NCI-H345 treated with DMSO at 0.1 percent for 48 hours (cell line): ENCODE measurements around the gene ETV7.
"Not testable (repeated sequence)": the region's sequence is repeated elsewhere in the genome, so short reads cannot be mapped to it uniquely, and the experiment has no call there.

ENCODE experiments used
- DNase-seq: peaks from one replicate; lab custom pipeline; 2025; ENCODE audit not compliant: unreplicated experiment; lab: John Stamatoyannopoulos, UW

Gene ETV7

DNA sequence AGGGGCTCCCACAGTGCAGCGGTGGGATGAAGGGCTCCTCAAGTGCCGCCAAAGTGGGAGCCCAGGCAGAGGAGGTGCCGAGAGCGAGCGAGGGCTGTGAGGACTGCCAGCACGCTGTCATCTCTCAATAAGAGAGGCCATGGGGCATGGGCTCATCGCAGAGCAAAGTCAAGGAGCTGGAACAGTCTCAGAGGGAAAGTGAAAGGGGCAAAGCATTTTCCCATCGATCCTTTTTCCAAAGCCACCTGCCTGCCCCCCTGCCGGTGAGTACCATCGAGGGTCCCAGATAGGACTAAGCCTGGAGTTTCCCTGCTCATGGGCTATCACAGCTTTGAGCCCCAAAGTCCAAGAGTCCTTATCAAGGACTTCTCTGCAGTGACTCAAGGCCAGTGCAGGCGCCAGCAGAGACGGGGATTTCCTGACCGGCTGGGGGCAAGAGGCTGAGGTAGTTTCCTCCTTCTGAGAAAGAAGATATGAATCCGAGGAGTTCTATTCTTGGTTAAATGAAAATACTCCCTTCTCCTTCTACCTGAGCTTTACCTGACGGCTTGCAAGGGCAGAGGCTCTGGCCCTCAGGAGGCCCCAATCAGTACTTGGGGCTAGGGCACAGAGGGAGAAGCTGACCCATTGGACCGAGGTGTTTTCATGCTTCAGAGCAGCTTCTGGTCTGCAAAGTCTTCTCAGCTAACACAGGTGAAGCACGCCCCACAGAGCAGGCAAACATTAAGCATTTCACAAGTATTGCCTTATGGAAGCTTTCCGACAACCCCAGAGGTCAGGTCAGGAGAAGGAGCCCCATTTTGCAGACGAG lies 22.6 kb downstream of the ETV7 start:
- no peak for DNase-seq

DNA sequence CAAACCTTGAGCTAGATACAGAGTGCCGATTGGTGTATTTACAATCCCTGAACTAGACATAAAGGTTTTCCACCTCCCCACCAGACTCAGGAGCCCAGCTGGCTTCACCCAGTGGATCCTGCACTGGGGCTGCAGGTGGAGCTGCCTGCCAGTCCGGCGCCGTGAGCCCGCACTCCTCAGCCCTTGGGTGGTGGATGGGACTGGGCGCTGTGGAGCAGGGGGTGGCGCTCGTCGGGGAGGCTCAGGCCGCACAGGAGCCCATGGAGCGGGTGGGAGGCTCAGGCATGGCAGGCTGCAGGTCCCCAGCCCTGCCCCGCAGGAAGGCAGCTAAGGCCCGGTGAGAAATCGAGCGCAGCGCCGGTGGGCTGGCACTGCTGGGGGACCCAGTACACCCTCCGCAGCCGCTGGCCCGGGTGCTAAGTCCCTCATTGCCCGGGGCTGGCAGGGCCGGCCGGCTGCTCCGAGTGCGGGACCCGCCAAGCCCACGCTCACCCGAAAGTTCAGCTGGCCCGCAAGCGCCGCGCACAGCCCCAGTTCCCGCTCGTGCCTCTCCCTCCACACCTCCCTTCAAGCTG lies 23.3 kb downstream of the ETV7 start:
- not testable (repeated sequence) for DNase-seq

DNA sequence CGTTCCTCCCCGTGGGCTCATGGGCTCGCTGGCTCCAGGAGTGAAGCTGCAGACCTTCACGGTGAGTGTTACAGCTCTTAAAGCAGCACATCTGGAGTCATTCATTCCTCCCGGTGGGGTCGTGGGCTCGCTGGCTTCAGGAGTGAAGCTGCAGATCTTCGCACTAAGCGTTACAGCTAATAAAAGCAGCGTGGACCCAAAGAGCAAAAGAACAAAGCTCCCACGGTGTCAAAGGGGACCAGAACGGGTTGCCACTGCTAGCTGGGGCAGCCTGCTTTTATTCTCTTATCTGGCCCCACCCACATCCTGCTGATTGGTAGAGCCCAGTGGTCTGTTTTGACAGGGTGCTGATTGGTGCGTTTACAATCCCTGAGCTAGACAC lies 24.1 kb downstream of the ETV7 start:
- DNase-seq, result not testable (repeated sequence)

DNA sequence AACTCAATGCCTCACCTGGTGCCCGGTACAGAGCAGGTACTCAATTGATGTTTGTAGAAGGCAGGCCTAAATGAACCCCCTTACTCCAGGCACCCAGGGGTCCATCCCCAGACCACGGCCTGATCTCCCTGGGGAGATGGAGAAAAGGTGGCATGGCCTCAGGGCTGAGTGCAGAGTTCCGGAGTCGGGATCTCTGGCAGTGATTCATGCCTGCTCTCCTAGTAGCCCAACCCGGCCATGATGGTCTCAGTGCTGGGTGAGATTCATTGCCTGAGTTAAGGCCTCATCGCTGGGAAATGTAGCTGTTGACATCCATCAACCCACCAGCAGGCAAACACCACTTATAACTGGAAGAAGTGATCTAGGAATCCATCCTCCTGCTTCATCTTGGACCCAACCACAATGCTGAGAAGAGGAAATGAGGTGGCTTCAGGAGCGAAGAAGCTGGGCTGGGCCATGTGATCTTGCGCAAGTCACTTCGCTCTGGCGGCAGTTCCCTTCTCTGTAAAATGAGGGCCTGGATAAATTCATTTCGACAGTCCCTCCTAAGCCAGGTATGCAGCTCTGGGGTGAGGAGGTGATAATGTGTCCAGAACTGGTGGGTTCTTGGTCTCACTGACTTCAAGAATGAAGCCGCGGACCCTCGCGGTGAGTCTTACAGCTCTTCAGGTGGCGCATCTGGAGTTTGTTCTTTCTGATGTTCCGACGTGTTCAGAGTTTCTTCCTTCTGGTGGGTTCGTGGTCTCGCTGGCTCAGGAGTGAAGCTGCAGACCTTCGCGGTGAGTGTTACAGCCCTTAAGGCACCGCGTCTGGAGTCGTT lies 24.7 kb downstream of the ETV7 start:
- DNase-seq, result no peak

DNA sequence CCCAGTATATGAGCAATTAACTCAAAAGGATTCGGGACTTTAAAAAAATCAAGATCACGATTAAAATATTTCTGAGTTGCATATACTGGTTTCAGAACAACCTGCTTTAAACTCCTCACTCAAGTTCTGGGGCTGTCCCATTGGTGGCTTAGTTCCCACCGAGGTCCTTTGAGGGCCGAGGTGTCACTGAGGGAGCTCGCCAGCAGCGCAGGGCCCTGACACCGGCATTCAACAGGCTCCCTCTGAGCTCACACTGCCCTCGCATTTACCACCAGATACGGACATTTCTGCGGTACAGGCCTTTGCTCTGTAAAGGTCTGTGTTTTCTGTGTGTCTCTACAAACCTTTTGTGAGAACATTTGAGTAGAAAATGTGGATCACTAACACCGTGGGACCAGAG lies 26.4 kb downstream of the ETV7 start:
- no peak for DNase-seq

DNA sequence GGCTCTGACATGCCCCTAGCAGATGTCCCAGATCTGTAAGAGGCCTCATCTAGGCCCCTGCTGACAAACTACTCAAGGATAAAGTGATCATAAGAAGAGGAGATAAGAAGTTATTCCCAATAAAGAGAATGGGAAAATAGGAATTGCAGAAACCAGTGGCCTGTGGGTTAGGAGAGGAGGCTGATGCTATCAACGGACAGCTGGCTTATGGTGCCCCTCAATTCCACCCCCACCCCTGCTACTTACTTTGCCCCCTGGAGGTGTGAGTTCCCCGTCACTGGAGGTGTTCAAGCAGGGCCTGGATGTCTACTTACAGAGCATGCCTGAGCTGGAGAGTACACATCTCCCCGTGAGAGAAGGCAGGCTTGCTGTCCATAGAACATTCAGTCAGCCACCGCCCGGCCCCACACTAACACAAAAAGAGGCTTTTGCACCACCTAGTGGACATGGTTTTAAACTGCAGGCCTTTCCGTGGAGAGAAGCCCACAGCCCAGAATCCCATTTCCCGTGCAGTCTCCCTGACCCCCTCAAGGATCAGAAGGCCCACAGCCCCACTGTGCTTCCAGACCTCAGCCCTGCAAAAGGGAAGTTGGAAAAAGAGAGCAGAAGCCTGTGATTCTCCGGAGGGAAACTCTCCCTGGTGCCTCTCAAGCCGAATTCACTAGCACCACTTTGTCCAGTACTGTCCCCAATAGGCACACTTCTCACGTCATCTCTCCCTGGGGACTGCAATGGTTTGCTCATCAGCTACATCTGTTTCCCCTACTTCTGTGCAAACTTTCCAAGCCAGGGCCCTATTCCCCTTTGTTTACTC lies 27.0 kb downstream of the ETV7 start:
- peak; percentile 59 for DNase-seq

DNA sequence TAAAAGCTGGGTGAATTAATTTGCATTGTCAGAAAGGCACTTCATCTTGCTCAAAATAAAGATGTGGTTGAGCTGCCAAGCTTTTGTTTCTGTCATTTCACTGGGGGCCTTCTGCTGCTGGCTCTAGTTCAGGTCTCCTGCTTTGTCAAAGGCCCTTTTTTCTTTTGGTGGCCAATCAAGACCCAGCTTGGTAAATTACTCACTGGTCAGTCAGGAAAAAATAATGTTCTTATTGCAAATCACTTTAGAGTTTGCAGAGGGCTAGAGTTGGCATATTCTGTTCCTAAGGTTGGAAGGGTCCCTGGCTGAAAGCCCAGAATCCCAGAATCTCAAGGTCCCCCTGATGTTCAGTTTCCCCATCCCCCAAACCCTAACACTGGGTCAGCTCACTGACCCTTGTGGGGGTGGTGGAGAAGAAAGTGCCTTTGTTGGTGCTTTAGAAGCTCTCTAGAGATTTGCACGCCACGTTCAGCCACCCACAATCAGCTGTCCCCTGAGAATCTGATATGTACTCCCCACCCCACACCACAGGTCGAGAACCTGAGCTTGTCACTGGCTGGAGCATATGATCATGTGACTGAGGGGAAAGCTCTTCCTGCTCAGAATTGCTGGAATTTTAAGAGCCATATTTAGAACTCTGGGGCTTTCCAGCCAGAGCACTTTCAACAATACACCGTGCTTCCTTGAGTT lies 29.1 kb downstream of the ETV7 start:
- no peak for DNase-seq

DNA sequence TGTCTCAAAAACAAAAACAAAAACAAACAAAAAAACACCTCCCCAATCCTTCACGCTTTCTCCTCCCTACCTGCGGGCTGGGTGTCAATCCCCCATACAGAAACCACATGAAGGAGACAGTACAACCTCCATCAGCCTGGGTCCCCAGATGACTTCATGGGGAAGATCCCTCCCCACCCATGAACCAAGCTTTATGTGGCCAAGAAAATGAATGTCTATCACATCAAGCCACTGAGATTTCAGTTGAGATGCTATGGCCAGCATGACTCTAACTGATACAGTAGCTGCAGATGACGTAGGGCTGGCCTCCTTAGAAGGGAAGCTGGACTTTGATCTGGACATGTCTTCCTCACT lies 29.6 kb downstream of the ETV7 start:
- DNase-seq, result no peak

DNA sequence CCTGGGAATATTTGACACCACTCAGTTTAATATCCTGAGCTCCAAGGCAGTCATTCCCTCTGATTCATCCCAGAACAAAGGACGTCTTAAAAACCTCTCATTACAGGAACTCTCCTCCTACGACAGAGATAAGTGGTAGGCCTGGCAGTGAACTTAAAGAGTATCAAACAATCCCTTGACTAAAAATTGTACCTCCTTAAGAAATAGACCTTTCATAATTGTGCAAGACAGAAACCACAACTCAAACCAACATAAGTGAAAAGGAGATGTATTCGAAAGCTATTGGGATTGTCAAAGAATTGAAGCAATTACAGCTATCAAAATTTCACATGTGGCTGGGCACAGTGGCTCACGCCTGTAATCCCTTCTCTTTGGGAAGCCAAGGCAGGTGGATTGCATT lies 31.6 kb downstream of the ETV7 start:
- no peak for DNase-seq

DNA sequence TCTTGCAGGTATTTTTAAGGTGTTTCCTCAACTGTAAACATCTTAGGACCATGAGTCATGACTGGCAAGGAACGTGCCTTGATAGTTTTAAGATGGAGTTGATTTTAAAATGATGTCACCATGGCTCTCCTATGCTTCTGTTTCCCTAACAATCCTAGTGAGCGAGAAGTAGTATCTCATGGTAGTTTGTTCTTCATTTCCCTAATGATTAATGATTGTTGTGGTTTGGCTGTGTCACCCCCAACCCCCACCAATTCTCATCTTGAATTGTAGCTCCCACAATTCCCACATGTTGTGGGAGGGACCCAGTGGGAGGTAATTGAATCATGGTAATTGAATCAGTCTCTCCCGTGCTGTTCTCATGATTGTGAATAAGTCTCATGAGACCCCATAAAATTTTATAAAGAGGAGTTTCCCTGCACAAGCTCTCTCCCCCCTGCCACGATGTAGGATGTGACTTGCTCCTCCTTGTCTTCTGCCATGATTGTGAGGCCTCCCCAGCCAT lies 34.0 kb downstream of the ETV7 start:
- no peak for DNase-seq

DNA sequence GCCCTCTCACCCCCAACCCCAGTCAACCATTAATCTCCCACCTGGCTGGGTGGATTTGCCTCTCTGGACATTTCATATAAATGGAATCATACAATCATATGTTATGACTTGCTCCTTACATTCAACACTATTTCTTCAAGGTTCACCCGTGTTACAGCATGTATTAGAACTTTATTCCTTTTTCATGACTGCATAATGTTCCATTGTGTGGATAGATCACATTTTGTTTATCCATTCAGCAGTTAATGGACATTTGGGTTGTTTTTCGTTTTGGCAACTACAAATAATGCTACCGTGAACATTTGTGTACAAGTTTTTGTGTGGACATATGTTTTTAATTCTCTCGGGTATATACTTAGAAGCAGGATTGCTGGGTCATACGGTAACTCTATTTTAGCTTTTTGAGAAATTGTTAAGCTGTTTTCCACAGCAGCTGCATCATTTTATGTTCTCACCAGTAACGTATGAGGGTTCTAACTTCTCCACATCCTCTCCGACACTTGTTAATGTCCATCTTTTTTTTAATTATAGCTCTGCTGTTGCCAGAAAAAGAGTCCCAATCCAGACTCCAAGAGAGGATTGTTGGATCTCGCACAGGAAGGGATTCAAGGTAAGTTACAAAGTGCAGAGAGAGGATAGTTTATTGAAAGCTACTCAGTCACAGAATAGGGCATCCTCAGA lies 34.9 kb downstream of the ETV7 start:
- DNase-seq, result no peak

DNA sequence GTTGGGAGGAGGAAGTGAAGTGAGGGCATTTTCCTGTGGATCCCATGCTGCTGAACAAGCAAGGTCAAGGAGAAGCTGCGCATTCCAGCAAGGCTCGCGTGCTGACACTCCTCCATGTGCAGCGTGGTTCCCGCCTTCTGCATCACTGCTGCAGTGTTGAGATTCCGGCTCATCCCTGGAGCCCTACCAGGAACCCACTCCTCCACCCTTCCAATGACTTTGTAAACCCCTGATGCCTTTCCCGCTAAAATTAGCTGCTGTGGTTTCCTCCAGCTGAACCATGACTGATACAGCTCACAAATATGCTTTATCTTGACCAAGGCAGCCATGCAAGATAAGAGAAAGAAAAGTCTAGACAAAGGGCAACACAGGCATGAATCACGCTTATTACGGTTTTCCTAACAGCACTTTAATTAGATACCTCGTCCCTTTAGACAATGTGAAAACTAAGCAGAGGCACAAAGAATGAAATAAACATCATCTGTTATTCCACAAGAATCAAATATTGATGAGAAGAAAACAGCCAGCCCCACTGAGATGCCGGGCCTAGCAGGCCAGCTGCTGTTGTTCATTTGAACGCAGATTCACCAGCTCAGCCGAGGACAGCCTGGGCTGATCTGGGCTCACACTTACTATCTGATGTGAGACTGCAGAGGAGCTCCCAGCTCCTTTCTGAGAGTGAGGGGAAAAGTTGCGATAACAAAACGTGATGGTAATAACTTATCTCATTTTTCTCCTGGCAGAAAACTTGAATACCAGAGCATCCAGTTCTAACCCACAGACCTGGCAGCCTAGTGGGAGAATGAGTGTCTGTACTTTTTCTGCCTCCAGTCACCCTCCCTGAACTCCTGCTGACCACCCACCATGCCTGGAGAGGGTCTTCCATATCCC lies 36.5 kb downstream of the ETV7 start:
- DNase-seq, result no peak

DNA sequence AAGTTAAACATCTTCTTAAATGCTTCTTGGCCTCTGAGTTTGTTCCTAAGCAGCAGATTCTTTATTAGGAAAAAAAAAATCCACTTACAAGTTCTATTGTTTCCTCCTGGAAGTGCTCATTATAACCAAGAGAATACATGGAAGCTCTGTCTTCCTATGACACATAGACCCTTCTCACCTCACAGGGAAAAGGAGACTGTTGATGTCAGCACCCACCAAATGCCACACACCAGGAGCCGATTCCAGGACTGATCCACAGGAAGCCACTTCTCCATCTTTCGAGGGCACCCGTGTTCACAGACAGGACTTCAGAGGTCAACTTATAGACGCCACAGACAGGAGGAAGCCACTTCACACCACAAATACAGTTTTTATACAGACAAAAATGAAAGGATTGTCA lies 37.4 kb downstream of the ETV7 start:
- DNase-seq, result no peak

DNA sequence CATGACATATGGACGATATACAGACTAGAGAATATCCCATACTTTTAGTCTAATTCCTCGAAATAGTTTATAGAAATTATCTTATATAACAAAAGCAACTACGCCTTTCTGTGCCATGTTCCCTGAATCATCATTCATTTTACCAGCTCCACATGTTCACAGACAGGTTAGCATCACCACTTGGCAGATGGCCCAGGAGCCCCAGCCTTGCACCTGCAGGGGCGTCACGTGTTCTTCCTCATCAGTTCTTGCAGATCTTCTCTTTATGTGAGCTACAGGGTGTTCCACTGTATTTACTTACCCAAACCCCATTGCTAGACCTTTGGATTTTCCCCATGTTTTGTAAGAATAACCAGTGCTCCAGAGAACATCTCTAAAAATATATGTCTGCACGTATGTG lies 38.2 kb downstream of the ETV7 start:
- peak; percentile 89 for DNase-seq

DNA sequence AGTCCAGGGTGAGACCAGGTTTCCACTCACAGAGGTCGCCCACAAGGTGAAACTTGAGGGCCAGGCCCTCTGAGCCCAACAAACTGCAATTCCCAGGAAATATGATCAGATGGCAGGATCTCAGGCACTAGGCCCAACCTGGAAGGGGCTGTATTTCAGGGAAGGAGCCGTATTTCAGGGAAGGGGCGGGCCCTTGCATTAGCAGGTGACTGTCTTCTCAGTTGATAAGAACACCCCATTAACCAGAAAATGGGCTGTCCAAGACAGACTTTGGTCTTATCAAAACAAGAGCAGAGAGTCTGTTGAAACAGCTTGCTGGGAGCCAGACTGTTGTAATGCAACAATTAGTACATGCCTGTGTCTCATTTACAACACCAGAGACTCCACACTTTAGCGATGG lies 39.8 kb downstream of the ETV7 start:
- DNase-seq, result no peak

DNA sequence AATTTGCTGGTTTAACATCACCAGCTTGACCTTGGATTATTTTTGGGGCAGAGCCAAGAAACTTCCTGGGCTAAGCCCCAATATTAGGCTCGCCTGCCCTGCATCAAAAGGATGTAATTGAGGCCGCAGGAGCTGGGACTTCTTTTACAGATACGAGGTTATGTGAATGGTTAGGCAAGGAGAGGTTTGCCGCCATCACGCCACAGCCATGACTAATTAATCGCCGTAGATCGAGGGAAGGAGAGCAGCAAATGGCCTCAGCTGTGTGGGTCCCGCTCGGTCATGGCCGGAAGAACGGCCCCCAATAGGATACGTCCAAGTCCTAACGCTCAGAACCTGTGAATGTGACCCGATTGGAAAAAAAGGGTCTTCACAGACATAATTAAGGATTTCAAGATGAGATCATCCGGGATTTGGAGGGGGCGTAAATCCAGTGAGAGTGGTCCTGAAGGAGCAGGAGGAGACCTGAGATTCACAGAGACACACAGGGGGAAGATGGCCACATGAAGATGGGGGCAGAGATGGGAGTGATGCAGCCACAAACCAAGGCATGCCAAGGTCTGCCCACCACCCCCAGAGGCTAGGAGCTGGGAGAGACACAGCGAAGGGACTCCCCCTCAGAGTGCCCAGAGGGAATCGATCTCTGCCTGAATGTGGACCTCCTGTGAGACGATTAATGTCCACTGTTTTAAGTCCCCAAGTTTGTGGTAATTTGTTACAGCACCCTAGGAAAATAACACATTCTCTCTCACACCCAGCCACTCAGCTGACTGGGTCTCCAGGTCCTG lies 40.8 kb downstream of the ETV7 start:
- DNase-seq, result no peak

DNA sequence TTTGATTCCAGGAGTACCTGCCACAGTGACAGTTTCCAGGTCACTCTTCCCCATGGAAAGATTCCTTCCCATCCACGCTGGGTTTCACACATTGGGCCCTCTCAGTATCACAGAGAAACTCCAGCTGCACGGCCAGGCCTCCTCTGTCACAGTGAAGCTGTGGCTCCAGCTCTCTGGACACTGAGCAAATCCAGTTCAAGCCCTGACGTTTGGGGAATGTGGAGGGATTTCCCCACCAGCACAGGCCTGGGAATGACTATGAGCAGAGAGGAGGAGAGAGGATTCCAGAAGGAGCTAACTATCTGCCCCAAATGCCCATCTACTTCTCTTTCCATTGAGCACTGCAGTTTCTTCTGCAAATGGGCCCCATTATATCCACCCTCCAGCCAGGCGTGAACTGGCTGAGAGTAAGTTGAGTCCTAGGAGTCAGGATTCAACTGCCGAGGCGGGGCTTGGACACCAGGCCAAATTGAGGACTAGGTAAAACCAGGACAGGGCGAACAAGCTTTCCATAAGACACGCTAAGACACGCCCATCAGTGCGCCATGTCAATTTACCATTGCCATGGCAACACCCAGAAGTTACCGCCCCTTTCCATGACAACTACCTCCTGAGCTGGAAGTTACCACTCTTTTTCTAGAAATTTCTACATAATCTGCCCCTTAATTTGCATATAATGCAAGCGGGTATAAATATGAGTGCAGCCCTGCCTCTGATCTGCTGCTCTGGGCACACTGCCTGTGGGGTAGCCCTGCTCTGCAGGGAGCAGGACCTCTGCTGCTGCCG lies 41.6 kb downstream of the ETV7 start:
- no peak for DNase-seq
